HG03045 (cell line): ENCODE results near the gene DOK4.

Experiments
- ATAC-seq: cut with Tn5 transposase; IDR thresholded peaks from one replicate; pipeline ENCODE4 v1.9.1; 2021; ENCODE audit warnings: mild to moderate bottlenecking, moderate library complexity; ENCODE audit not compliant: unreplicated experiment

Gene DOK4

DNA sequence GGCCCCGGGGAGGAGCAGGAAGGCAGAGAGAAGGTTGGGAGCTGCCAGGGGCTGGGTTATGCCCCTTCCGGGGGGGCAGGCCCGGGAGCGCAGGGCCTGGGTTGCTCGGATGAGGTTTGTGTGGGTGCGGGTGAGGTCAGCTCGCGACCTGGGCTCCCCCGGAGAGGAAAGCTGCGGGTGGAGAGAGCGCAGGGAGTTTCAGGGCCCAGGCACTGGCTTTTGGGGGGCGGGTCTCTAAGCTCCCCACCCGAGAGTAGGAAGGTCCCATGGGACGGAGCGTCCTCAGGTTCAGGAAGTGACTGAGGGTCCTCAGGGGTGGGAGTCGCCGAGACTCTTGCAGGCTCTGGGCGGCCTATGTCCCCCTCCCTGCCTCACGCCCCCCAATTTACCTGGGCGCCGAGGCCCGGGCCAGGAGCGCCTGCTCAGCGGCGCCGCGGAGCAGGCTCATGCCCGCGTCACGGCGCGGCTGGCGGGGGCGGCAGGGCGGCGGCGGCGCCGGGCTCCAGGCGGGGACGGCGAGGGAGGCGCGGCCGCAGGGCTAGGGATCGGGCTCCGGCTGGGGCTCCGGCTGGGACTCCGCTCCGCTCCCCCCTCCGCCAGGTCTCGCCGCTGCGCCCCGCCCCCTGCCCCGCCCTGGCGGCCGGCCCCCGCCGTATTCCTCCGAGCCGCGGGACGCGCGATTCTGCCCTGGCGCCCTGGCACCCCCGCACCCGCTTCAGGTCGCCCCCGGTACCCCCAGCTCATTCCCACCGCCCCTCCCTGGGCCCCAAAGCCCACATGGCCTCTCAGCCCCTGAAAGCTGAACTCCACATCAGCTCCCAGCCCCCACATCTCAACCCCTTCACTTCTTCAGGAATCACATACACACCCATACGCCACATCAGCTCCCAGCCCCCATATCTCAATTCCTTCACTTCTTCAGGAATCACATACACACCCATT, at the start of gene DOK4:
DOK4 (minus strand) TSS at position 578 of the 942 bp plus-strand sequence. CDS start 6,986 bp downstream, outside the sequence.
- peak; percentile 86 for ATAC-seq

DNA sequence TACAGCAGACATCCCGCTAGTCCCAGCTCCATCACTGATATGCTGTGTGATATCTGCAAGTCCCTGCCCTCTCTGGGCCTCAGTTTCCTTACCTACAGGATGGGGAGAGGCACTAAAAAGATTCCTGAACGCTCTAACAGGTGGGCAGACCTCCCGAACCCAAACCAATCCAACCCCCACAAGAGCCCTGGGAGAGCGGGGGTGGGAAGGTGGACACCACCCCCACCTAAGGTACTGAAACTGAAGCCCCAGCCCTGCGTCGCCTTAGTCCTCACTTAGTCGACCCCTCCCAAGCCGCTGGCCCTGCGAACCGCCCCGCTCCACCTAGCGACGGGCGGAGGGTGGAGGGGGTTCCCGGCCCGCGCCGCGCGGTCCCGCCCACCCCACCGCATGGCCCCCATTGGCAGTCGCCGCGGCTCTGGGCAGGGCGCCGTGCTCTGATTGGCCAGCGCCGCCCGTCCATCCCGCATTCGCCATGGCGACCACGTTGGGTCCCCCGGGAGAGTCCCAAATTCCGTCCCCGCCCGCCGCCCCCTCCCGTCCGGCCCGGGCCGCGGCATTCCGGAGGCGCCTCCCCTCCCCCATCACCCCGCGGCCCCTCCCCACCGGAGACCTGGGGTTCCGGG, 49.5 kb upstream of the DOK4 start:
- peak; percentile 78 for ATAC-seq

DNA sequence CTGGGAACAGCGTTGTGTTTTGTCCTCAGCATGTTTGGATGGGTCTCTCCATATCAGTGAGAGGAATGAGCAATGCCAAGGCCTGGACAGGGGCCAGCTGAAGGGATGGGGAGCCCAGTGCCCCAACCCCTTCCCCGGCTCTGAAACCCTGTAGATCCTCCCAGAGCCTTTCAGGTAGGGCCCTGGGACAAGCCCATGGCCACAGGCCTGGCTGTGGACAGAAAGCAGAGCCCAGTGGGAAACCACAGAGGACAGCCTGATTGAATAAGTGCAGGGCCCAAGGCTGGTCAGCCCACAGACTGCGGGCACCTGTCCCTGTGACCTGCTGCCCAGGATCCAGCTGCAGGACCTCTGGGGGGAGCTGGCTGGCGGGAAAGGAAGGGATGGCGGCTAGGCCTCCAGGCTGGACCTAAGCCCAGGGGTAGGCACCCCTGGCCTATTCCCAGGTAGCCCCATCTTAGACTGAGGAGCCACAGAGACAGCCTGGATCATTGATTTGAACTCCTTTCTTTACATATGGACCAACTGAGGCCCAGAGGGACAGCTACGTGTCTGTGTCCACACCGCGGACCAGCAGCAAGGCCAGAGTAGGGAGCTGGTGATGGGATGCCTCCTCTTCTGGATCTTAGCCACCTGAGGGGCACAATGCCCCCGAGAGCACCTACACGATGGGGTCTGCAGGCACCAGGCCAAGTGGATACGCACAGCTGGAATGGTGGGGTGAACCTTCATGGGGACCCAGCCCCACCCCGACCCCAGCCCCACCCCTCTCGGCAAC, 48.8 kb upstream of the DOK4 start:
- ATAC-seq = no peak

DNA sequence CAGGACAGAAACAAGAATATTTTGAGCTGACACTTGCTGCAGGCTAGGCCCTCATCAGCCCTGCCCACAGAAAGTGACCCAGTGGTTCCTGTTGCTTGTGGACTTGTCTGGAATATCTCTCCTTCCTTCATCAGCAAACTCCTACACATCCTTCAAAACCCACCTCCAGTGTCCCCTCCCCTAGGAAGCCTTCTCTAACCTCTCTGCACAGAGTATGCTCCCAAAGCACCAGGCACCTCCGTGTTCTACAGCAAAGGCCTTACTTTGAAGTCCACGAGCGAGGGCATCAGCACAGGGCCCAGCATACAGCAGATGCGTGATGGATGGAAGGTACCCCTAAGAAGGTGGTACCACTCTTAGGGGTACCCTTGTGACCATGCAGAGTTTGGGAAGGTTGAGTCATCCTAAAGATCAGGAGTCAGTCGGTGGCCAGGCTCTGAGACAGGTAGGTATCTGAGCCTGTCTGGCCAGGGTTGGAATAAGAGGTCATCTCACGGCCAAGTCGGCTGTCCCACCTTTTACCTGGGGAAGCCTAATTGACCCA, 48.1 kb upstream of the DOK4 start:
- no peak for ATAC-seq

DNA sequence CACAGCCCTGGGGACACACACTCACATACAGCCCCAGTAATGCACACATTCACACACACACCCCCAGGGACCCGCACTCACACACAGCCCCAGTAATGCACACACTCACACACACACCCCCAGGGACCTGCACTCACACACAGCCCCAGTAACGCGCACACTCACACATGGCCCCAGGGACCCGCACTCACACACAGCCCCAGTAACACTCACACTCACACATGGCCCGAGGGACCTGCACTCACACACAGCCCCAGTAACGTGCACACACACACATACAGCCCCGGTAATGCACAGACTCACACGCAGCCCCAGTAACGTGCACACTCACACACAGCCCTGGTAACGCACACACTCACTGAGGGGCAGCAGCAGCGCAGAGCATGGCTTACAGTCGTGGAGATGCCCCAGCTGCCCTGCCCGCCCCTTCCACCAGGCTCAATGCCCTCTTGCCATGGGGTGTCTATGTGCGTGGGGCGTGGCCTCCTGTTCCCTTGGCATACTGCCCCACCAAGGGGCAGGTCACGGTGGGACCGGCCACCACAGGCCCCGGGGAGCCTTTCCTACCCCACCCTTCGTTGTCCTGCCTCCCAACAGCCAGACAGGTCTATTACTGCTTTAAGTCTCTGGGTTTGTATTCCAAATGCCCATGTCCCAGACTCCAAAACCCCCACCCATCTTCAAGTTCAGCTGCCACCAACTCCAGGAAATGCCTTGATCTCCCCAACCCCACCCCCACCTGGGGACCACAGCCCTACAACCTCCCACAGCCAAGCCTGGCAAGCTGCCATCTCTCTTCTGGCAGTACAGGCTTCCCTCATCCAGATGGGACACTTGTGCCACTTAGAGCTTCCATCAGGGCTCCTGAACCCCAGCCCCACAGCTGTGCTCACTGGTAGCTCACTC, 47.4 kb upstream of the DOK4 start:
- no peak for ATAC-seq

DNA sequence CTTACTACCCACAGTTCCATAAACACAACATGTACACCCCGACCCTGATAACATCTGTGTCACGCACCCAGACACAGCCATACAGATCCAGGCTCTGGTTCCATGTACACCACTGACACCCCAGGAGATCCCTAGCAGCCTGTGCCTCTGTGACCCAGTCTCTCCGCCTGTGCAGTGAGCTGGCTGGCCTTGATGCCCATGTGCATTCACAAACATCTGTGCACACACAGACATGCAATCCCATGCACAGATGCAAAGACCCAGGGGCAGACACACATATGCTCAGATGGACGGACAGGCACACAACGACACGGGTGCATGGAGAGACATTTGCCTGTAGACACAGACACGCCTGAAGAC, 46.0 kb upstream of the DOK4 start:
- no peak for ATAC-seq

DNA sequence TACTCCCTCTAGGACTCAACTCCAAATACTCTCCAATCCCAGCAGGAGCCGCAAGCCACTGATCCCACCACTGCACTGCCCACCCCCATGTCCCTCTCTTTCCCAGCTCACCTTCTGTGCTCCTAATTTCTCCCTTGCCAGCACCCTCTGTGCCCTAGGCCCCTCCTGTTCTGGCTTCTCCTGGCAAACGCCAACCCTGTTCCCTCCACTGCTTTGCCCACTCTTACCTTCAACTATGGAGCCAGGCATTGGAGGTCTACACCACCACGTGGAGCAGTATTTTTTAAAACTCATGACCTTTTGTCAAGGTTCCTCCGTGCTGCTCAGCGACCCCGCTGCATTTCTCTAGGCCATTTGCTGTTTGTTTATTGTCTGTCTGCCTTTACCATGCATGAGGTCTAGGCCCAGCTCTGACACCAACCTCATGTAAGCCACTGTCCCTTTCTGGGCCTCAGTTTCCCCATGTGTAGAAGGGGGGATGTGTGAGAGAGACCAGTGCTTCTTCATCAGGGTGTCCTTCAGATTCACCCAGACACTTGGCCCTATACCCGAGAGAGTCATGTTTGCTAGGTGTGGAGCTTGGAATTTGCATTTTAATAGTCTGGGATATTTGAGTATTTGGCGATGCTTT, 45.5 kb upstream of the DOK4 start:
- ATAC-seq = no peak

DNA sequence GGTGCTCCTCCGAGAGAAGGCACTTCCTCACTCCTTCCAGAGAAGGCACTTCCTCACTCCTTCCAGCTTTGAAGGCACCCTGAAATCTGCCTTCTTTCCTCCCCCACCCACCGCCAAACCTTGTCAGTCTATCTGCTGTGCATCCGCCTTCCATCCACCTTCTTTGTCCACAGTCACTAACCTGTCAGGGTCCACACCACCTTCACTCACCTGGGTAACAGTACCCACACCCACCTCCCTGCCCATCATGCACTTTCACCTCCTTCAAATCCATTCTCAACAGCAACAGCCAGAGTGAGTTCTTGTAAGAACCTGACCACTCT, 44.9 kb upstream of the DOK4 start:
- no peak for ATAC-seq

DNA sequence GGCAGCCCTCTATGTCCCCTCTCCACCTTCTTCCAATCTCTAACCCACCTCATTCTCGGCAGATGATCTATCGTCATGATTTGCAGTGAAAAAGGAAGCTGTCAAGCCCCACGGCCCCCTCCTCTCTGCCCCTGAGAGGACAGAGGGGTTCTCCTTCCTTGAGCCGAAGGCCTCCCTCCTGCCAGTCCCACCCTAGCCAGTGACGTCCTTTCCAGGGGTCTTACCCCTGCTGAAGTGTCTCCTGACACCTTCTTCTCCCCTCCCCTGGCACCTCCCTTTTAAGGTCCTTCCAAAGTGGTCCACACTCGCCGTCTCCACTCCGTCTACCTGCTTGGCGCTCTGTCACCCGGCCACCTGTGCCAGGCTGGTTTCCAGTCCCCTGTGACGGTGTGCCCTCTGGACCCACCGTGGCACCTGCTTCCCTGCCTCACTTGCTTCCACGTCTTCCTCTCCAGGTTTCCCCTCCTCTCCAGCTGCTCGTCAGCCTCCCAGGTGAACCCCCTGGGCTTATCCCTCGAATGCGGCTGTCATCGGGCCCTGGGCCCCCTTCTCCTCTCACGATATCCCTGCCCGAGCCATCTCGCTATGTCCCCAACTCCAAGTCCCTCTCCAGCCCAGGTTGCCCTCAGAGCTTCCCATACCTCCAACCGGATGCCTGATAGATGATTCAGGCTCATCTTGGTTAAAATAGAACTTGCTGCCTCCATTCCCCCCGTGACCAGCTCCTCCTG, 44.4 kb upstream of the DOK4 start:
- no peak for ATAC-seq

DNA sequence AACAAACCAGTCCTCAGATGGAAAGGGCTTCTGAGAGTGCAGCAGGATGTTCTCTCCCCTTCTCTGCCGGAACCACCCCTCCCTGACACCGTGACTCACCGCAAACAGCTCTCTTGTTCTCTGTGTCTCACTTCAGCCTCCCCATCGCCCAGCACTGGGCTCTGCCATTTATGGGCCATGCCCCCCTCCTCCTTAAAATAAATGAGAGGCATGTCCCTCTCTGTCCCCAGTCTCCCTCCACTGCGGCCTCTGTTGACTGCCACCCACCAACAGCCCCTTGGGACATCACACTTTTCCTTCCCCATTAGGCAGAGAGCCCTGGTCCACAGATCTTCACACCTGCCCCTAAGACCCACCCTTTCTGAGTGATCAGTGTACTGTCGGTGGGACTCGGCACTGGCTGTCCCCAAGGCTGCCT, 43.8 kb upstream of the DOK4 start:
- ATAC-seq = no peak

DNA sequence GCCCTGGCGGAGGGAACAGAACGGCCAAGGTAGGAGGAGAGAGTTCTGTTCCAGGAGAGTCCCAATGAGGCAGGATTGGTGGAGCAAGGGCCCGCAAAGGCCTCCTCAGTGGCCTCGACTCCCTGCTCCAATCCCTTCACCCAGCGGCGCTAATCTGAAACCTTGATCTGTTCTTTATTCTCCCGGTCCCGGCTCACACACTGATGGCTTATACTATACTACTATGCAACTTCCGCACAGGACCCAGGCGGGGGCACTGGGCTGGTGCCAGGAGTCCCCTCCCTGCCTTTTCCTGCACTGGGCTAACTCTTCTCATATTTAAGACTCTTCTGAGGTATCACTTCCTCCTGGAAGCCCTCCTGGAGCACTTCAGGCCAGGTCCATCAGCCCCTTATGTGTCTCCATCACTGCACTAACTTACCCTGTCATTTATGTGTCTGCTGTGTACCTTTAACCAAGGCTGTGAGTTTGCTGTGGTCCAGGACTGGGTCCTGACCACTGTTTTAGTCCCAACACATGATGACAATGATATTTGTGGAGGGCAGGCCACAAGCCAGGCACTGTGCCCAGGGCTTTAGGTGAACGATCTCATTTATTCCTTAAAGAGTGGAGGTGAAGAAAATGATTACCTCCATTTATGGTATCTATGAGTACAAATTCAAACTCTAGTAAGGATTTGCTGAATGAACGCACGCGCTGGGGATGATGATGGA, 43.3 kb upstream of the DOK4 start:
- ATAC-seq = no peak

DNA sequence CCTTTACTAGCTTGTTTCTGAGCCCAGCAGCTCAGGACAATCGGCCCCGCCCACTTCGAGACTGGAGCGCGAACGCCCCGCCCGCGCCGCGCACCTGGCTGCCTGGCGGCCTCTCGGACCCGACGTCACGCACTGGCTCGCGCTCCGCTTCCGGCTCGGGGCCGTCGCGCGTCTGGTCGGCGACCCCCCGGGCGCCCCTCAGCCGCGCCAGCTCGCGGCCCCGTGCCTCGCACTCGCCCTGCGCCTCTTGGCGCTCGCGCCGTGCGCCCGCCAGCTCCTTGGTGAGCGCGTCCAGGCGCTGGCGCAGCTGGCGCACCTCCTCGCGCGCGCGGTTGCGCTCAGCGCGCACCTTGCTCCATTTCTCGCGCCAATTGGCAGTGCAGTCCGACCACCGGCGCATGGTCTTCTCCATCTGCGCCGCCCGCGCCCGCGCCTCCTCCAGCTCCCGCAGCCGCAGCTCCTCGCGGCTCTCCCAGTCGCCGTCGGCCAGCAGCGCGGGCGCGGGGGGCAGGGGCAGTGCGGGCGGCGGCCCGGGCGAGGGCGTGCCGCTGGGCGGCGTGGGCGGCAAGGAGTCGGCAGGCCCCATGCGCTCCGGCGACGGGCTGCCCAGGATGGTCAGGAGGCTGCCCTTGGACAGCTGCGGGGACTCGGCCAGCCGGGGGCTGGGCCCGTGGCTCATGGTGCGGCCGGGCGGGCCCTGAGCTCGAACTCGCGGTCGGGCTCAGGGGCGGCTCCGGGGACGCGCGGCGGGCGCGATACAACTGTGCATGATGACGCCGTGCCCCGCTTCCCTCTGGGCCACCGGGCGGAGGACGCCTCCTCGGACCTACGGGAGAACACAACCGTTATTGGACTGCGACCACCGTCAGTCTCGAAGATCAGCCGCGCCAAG, 42.5 kb upstream of the DOK4 start:
- ATAC-seq = no peak

DNA sequence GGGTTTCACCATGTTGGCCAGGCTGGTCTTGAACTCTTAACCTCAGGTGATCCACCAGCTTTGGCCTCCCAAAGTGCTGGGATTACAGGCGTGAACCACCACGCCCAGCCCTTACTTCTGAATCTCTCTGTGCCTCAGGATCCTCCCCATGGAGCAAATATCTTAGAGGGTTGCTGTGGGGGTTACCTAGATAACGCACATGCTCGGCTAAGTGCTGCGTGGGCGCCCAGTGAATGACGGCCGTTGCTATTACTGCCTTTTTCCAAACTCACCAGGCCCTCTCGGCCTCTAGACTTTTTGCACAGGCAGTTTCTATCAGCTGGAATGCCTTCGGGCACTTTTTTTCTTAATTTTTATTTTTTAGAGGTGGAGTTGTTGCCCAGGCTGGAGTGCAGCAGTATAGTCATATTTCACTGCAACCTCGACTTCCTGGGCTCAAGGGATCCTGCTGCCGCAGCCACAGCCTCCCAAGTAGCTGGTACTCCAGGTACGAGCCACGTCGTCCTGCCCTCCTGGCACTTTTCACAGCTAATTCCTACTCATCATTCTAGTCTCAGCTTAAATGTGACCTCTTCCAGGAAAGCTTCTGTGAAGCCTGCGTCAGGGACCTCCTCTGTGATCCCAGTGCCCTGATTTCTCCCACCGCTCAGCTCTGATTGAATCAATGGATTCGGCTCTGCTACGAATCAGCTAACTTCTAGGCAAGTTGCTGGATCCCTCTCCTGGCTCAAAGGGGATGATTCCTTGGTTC, 41.5 kb upstream of the DOK4 start:
- ATAC-seq = no peak

DNA sequence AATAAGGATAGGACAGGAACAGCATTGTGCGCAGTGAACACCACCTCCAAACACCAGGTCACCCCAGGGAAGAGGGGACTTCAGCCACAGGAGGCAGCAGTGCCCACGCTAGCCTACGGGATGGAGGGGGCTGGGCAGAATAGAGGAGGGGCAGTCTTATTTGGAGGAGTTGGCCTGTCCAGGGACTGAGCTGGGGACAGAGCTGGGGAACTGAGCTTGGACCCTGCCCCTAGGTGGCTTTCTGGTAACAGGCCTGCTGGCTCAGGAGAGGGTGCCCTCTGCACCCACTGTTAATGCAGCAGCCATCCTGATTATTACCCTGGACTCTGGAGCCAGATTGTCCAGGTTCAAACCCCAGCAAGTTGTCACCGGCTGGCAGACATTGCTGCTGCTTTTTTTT, 40.7 kb upstream of the DOK4 start:
- ATAC-seq = no peak

DNA sequence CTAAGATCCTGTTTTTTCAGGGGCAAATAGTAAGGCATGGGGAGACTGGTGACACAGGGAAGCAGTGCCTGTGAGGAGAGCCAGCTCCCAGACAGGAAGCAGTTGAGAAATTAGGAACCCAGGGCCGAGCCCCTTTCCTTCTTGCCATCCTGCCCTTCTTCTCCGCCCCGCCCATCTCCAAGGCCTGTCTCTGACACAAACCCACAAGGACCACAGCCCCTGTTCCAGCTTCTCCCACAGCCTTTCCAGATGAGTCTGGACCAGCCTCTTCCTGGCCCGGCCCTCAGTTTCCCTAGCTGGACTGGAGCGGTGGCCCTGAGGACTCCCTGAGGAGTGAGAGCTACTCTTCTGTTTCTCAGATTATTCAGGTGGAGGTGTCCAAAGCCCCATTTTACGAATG, 40.2 kb upstream of the DOK4 start:
- no peak for ATAC-seq

DNA sequence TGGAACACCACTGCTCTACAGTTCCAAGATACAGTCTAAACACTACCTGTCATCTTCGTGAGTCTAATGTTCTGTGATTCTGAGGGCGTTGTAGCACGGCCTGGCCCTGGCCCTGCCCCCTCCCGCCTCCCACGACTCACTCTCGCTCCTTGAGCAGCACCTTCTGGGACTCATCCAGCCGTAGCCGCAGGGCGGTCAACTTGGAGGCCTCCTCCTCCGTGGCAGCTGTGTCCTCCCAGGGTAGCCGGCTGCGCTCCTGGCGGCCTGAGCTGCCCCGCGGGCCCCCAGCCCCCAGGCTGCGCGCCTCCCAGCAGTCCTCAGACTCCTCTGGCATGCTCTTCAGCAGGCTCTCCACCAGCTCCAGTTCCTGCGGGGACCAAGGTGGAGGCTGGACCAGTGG, 39.5 kb upstream of the DOK4 start:
- no peak for ATAC-seq

DNA sequence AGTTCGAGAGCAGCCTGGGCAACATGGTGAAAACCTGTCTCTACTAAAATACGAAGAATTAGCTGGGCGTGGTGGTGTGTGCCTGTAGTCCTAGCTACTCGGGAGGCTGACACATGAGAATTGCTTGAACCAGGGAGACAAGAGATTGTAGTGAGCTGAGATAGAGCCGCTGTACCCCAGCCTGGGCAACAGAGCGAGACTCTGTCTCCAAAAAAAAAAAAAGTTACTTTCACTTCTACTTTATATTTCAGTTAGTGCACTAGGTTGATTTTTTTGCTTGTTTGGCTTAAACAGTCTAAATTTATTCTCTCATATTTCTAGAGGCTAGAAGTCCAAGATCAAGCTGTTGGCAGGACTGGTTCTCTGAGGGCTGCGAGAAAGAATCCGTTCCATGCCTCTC, 36.7 kb upstream of the DOK4 start:
- ATAC-seq = no peak
